SK-N-SH (cell line): ENCODE results near the gene ACADL.

Experiments
- CHD2 ChIP-seq: fragments of 150-350 bp; IDR thresholded peaks from 2 replicates; pipeline ENCODE4 v1.6.1; 2018; ENCODE audit warnings: low read length; ENCODE audit not compliant: partially characterized antibody
- NRF1 ChIP-seq: IDR thresholded peaks from 2 replicates; pipeline ENCODE4 v1.6.1; 2012; ENCODE audit warnings: low read depth, mild to moderate bottlenecking, low read length
- TAF1 ChIP-seq: IDR thresholded peaks from 2 replicates; pipeline ENCODE4 v1.6.1; 2012; ENCODE audit warnings: low read depth, mild to moderate bottlenecking, low read length, moderate library complexity, borderline replicate concordance
- TF ChIP-seq, protein P1 (sequence below): fragments of 200-600 bp; sonication (generic); IDR thresholded peaks from 2 replicates; pipeline ENCODE4 v1.6.1; 2017; ENCODE audit warnings: antibody characterized with exemption, mild to moderate bottlenecking, moderate library complexity
- TF ChIP-seq, protein P2 (sequence below): IDR thresholded peaks from 2 replicates; pipeline ENCODE4 v1.4.0; 2012; ENCODE audit warnings: low read depth
- TF ChIP-seq, protein P3 (sequence below): fragments of 150-350 bp; IDR thresholded peaks from 2 replicates; pipeline ENCODE4 v1.6.1; 2017; ENCODE audit warnings: antibody characterized with exemption, low read length, low read depth, borderline replicate concordance

DNA sequence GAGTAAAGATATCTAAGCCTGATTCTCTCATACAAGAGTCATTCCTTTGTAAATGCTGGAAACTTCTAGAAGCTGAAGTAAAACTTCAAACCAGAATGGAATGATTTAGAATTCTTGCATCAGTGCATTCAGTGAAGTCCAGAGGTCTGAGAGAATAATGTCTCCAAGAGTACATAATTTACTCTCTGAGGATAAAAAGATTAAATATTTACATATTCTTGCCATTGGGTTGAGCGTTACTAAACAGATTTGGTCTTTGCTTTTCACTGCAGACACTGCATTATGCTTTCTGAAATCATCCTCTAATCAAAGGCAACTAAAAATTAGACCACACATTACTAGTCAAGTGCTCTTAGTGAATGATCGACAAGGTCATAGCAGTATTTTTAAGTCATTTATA lies 27.5 kb downstream of the ACADL start:
- TF ChIP-seq, protein P1, sequence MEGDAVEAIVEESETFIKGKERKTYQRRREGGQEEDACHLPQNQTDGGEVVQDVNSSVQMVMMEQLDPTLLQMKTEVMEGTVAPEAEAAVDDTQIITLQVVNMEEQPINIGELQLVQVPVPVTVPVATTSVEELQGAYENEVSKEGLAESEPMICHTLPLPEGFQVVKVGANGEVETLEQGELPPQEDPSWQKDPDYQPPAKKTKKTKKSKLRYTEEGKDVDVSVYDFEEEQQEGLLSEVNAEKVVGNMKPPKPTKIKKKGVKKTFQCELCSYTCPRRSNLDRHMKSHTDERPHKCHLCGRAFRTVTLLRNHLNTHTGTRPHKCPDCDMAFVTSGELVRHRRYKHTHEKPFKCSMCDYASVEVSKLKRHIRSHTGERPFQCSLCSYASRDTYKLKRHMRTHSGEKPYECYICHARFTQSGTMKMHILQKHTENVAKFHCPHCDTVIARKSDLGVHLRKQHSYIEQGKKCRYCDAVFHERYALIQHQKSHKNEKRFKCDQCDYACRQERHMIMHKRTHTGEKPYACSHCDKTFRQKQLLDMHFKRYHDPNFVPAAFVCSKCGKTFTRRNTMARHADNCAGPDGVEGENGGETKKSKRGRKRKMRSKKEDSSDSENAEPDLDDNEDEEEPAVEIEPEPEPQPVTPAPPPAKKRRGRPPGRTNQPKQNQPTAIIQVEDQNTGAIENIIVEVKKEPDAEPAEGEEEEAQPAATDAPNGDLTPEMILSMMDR: no peak
- no peak for TF ChIP-seq NRF1
- TF ChIP-seq, protein P2, sequence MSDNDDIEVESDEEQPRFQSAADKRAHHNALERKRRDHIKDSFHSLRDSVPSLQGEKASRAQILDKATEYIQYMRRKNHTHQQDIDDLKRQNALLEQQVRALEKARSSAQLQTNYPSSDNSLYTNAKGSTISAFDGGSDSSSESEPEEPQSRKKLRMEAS: no peak
- TF ChIP-seq TAF1: no peak
- TF ChIP-seq, protein P3, sequence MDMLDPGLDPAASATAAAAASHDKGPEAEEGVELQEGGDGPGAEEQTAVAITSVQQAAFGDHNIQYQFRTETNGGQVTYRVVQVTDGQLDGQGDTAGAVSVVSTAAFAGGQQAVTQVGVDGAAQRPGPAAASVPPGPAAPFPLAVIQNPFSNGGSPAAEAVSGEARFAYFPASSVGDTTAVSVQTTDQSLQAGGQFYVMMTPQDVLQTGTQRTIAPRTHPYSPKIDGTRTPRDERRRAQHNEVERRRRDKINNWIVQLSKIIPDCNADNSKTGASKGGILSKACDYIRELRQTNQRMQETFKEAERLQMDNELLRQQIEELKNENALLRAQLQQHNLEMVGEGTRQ: no peak
- no peak for TF ChIP-seq CHD2
